ENCODE results near the gene NEURL1B.

The NEURL1B gene

DNA sequence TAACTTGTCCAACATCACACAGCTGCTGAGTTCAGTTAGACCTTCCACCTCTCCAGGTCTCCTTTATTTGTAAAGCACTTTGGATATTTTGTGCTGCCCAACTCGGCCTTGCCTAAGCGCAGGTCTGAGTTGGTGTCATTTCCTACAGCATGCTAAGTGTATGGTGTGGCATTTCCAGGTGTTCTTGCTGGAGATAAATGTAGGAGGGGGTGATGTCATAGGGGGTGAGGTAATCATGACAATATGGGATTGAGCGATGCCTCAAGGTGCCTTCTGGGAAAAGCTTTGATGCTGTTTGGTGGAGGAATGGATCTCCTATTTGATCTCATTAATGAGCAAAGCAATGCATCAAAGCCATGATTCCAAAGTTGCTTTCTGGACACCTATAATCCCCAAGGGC, 32.3 kb upstream of the NEURL1B start:
- in situ Hi-C loops (cut with HindIII; ENCODE audit: low sequenced_read_pairs), result no loop called here

DNA sequence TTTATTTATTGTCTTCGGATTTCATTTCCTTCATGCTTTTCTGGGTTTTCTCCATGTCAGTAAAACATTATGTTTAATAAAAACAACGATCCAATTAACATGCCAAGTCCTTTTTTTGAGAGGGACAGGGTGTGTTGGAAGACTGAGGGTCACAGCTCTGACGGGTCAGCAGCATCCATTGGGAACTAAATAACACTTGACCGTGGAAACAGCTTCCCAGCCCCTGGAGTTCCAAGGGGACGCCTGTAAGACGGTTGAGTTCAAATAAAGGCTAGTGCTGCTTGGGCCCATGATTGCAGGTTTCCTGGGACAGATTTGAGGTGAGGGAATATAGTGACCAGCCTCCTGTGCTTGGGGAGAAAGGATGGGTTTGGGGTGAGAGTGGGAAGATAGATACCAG, 30.4 kb upstream of the NEURL1B start:
- in situ Hi-C loops (cut with HindIII; ENCODE audit: low sequenced_read_pairs), result no loop called here

DNA sequence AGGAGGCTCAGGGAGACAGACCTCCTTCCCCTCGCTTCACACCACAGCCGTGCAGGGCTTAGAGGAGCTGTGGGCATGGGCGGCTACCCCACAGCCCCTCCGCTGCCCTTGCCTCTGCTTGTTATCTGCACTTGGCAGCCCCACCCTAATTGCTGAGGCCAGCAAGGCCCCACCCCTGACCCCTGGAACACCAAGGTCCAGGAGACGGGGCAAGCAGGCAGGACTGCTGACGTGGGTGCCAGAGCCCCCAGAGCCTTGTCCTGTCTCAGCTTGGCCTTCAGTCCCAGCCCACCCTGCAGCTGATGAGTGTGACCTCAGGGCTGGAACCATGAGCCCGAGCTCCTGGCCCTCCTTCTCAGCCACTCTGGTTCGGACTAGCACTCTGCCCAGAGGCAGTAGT, 29.1 kb upstream of the NEURL1B start:
- in situ Hi-C loops (cut with HindIII; ENCODE audit: low sequenced_read_pairs), result no loop called here

DNA sequence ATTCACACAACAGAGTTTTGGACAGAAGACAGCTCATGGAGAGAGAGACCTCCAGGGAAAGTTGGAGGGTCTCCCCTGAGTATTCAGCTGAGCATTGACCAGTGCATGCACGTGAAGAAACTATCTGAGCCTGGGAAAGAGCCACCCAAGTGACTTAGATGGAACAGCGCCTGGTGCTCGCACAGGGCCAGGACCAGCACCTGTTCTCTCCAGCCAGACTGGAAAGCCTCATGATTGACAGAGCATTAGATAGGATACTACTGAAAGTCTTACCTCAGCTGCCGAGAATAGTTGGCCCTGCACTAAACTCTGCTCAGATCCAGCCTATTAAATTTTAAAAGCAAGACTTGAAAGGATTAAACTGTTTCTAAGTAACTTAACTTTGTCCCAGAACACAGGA, 28.3 kb upstream of the NEURL1B start:
- in situ Hi-C loops (cut with HindIII; ENCODE audit: low sequenced_read_pairs), result no loop called here

DNA sequence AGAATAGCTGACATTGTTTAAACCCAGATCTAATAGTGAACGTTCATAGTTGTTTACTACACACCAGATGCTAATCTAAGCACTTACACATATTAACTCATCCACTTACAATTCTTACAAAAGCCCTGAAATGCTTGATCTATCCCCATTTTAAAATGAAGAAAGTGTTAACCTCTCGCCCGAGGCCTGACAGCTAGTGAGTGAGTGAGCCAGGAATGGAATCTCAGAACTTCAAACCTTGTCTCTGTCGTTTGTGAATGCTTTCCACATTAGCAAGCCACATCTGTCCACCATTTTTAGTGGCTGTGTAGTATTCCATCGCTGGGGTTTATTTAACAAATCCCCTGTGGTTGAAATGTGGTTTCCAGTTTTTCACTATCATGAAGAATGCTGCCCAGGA, 24.9 kb upstream of the NEURL1B start:
- in situ Hi-C loops (cut with HindIII; ENCODE audit: low sequenced_read_pairs), result no loop called here

DNA sequence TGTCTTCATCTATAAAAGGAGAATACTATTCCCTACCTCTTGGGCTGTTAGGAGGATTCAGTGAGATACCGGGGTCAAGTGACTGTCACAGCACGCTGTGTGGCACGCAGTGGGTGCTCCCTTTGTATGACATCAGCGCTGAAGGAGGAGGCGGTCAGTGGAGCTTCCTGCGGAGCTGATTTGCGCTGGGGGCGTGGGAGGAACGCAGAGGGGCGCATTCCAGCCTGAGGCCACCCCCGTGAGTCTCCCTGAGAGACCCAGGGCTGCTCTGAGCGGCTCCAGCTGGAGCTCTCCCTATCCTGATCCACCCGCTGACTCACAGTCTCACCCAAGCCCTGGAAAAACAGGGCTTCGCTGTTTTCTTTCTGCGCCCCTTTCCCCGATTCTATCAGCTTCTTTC, 24.3 kb upstream of the NEURL1B start:
- in situ Hi-C loops (cut with HindIII; ENCODE audit: low sequenced_read_pairs), result no loop called here

DNA sequence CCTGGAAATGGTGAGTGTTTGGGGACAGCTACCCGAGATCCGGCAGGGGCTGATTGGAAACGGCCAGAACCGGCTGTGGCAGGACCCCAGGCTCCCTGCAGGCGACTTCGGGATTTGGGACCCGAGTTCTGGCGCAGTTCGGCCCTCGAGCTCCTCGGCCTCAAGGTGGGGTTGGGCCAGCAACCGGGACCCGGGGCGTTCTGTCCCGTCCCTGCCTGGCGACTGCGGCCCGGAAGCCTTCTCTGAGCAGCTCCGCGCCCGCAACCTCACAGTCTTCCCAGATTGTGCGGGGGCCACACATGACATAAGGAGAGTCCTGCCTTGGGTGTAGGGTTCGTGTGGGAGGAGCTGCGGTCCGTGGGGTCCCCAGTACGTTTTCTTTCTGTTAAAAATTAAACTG, 23.2 kb upstream of the NEURL1B start:
- in situ Hi-C loops (cut with HindIII; ENCODE audit: low sequenced_read_pairs), result no loop called here

DNA sequence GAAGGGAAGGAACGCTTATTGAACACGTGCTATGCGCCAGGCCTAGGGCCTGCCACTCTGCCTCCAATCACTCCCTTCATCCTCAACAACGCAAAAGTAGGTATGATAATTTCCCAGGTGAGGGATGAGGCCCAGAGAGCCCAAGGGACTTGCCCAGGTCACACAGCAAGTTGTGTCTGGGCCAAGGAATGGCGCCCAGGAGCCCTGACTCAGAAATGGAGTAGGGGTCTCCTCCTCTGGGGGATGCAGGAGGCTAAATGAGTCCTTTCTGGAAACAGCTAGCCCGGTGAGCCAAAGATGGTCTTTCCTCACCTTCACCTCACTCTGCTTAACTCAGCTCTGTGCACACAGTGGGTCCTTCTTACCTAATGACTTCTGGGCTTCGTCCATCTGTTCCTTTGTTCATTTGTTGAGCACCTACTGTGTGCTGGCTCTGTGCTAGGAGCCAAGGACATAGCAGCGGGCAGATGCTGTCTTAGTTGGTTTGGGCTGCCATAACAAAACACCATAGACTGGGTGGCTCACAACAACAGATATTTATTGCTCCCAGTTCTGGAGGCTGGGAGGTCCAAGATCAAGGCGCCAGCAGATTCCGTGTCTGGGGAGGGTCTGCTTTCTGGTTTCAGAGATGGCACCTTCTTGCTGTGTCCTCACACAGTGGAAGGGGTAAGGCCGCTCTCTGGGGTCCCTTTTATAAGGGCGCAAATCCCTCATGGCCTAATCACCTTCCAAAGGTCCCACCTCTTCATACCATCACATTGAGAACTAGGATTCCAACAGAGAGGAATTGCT, 22.3 kb upstream of the NEURL1B start:
- in situ Hi-C loops (cut with HindIII; ENCODE audit: low sequenced_read_pairs), result no loop called here

DNA sequence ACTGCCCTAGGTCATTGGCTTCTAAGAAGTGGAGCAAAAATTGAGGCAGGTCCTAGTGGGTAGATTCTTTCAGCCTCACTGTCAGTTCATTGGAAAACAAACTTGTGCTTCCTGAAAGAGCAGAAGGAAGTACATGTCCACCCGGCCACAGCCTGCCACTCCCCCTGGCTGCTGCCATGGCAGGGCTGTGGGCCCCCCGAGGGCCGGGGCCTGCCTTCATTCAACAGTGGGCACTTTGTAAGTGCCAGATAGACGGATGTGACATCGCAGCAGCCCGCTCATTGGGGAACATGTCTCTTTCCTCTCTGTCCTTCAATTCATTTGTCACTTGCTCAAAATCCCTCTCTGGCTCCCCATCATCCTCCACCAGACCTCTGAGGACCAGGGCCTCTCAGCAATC, 20.6 kb upstream of the NEURL1B start:
- in situ Hi-C loops (cut with HindIII; ENCODE audit: low sequenced_read_pairs), result no loop called here

DNA sequence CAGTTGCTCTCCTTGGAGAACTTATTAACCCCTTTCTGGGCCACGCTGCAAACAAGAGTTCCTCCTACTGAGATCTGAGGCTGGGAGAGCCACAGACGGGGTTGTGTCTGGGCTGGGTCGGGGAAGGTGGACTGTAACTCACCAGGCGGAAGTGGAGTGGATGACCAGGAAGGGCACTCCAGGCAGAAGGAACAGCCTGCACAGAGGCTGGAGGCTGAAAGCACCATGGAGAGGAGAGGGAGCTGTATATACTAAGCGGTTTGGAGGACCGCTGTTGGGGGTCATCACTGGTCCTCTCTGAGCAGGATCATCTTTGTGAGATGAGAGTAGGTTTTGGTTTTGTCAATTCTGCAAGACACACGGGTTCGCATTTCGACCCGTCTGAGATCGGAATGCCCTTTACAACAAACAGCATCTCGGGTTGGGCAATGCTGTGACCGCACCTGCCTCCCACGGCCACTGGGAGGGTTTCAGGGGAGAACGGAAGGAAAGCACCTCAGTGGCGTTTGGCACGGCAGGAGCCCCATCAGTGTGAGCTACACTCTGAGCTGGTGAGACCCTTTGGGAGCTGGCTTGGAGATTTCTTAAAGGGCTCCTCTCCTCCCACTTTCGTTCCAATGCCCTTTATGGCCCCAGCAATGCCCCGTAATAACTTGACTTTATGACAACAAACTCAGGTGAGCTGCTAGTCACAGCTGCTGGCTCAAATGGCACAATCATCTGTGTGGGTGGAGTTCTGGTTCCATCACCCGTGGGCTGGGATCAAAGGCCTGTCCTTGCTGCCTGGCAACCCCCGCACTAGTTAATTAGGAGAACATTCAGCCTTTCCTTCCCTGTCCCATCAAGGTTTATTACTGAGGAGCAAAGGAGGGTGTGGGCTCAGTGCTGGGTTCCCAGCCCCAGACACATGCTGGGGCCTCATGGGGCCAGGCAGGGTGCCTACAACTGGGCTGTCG, 18.7 kb upstream of the NEURL1B start:
- in situ Hi-C loops (cut with HindIII; ENCODE audit: low sequenced_read_pairs), result no loop called here

DNA sequence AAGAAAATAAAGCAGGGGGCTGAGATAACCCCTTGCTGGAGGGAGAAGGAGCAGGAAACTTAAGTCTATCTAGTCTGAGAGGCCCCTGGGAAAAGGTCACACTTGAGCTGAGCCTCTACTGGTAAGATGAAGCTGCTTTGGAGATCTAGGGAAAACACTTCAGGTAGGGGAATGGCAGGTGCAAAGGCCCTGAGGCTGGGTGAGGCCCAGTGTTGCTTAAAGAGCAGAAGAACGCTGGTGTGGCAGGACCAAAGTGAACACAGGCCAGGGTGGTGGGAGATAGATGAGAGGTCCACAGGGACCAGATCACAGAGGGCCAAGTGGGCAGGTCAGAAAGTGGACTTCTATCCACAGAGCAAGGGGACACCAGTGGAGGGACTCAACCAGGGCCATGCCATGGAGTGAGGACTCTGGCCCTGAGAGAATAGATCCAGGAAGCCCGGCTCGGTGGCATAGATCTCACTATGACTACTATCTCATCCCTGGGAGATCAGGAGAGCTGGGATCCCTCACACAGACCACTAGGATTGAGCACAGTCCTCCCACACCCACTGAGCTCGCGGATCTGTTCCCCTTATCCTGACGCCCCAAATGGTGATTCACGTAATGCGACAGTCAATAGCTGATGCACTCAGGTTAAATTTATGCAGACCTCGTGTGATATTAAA, 17.6 kb upstream of the NEURL1B start:
- in situ Hi-C loops (cut with HindIII; ENCODE audit: low sequenced_read_pairs), result no loop called here

DNA sequence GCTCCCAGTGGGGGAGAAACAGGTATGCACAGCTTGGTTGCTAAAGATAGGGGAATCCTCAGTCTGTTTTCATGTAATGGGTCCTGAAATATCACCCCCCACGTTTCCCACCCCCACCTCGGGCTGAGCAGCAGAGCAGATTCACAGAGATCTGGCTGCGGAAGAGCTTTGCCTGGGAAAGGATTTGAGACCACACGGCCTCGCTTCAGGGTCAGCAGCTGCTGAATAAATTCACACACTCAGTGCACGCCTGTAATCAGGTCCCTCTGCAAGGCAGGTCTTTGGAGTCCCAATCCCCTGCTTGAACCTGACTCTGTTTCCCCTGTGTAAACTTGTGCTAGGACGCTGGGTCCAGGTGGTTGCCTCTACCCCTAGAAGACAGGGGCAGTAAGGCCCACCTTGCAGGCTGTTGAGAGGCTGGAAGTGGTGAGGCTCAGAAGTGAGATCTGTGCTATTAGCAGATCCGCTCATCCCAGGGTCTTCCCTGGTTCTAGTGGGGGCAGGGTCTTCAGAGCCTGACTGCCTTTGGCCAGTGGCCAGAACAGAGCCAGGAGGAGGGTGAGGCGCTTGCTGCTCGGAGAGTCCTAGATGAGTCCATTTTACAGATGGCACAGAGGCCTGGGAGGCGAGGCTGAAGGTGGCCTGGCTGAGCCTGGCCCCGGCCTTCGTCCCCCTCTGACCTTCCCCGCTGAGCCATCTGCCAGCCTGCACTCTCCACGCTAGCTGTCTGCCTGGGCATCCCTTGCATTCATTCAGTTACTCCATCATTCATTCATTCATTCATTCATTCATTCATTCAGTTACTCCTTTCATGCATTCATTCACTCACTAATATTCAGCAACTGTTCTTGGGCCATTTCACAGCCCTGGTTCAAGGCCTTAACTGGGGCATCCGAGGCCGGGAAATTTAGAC, 16.7 kb upstream of the NEURL1B start:
- in situ Hi-C loops (cut with HindIII; ENCODE audit: low sequenced_read_pairs), result no loop called here

DNA sequence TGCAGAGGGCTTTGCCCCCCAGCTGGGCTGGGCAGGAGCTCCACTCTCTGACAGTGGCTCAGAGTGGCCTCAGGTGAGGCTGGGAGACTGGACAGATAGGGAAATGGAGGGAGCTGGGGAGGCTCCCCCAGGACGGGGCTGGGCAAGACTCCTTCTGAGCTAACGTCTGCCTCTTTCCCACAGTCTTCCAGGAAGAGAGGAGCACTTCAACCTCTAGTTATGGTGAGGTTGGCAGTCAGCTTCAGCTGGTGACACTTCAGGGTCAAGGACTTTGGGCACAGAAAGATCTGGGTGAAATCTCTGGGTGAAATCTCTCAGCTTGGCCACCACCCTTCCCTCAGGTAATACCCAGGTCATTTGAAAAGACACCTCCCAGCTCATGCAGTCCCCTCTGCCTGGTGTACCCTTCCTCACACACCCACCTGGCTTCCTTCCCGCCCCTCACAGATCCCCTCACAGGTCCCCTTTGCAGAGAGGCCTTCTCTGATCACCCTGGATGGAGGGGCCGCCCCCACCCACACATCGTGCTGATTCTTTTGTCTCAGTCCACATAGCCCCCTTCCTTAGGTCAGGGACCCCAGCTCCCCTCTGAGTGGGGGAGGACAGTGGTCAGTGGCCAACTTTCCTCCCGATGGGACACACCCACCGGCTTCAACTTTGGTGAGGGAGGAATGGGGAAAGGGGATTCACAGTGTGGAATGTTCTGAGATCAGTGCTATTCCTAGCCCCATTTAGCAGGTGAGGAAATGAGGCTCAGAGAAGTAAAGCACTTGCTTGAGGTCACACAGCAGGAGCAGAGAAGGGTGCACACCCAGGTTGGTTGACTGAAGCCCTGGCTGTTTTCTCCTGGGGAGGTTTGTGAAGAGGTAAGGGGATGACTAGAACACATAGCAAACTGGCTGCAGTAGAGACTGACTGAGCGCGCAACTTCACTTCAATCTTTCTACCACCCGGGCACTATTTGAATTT, 15.8 kb upstream of the NEURL1B start:
- in situ Hi-C loops (cut with HindIII; ENCODE audit: low sequenced_read_pairs), result no loop called here

DNA sequence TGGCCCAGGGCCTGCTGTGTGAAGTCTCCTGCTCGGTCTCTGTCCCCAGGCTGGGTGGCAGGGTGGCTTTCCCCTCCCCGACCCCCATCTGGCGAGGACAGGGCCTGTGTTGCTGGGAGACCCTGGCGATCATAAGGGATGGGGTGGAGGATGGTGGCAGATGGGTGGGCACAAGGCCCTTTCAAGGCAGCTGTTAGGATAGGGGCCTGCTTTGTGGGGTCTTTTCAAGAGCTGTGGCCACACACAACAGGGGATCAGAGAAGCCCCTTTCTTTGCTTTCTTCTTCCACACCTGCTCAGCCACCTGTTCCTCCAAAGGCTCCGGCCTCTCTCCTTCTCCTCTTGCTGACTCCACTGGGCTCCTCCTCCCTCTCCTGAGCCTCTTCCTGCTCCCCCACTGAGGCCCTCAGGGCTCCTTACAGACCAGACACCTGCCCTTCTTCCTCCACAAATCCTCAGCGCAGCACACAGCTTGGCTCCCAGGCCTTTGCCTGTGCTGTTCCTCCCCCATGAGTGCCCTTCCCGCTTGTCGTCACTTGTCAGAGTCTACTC, 15.0 kb upstream of the NEURL1B start:
- in situ Hi-C loops (cut with HindIII; ENCODE audit: low sequenced_read_pairs), result no loop called here

DNA sequence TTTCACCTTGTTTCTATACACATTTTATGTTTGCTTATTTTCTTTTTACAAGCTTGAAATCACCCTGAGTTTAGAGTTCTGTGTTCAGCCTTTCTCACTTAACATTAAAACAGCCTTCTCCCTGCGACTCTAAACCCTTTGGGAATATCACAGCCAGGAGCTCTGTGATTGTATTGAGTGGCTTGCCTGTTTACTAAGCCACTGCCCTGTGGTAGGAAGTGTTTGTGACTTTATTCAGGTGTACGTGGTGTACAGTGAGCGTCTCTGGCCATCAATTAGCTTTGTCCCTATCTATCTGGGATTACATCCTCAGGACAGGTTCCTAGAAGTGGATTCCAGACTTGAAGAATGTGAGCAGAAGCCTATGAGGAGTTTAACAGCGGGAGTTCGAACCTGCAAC, 11.0 kb upstream of the NEURL1B start:
- in situ Hi-C loops (cut with HindIII; ENCODE audit: low sequenced_read_pairs), result no loop called here

DNA sequence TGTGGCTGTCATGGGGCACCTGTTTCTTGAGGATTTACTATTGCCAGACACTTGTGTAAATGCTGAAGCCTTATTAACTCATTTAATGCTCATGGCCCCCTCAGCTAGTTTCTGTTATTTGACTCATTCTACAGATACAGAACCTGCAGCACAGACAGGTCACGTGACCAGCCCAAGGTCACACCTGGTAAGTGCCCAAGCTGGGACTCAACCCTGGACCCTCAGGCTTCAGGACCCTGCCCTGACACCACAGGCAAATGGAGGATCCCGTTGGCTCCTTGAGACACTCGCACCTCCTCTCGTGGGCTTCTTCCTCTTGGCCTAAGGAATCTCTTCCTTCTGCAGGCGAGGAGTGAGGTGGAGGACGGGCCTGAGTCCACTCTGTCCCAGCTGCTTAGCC, 10.6 kb upstream of the NEURL1B start:
- in situ Hi-C loops (cut with HindIII; ENCODE audit: low sequenced_read_pairs), result no loop called here

DNA sequence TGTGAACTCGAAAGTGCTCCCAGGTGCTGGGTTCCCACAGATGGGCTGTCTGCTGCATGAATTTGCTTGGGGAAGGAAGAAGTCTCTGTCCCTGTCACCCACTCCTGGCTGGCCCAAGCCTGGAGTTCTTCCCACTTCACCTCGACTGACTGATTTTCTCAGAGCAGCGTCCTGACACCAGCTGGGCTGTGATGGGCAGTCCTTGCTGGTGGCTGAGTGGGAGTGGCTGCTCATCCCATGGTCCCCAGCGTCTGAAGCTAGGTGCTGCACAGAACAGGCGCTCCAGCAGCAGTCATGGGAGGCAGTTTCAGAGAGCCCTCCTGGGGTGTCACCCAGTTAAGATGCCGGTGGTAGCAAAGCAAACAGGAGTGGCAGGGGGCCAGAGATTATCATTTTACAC, 10.1 kb upstream of the NEURL1B start:
- in situ Hi-C loops (cut with HindIII; ENCODE audit: low sequenced_read_pairs), result no loop called here

DNA sequence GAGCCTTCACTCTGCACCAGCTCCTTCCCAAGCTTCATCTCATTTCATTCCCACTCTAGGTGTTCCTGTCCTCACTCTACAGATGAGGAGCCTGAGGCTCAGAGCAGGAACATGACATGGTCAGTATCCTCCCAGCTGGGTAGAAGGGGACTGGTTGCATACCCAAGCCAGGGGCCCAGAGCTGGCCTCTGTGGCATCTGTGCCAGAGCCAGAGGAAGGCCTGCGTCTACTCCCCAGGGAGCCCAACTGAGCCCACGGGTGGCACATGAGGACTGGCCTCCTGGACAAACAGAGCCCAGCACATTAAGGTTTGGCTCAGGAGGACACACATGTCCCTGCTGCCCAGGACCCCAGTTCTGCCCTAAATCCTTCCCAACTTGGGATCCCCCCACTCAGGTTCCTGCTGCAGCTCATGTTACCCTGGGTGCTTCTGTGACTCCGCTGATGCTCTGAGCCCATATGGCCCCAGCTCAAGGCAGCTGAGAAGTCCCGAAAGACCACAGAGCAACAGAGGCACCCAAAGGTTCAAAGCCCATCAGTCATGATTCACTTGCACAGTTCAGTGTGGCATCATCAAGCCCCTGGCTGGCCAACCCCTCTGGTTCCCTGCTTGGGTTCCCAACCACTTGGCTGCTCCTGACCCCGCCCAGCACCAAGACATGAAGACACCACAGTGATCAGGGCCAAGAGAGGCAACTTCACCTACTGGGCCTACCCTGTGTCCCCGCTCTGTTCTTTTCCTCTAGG, 8.5 kb upstream of the NEURL1B start:
- in situ Hi-C loops (cut with HindIII; ENCODE audit: low sequenced_read_pairs), result no loop called here

Data from DLD1 (cell line).